ENCODE measurements around the gene VWC2L. TPM values are rescaled to one million over a fixed set of nuclear protein-coding genes. Genes with fewer than 3 reads are reported as not detected.

Gene VWC2L
- total and polyA plus RNA-seq, 2 donors (not counting 3 experiments of a cell fraction or from before 2014, with no cell fraction given), result not detected

- H3K9me1 ChIP-seq (replicated peaks; ENCODE audit: control insufficient read depth, extremely low read depth, insufficient read depth, low read length), result no peaks in the 10 kb centered on the region
- BruUV-seq (replicated peaks), result no TSS peak
These were observed 93.9 kb downstream of the VWC2L start for GRCh38 chr2:214504599-214505376.

More at GRCh38 chr2:214504599-214505376, 93.9 kb downstream of the VWC2L start:
- dilution Hi-C loops (cut with MboI; ENCODE audit: extremely low pct_ligation_motif_present, low sequenced_read_pairs), result no loop called here
- no peak for DNase-seq (ENCODE audit: low read depth, low spot score)
- CTCF ChIA-PET, result no interaction called here
- H3K9ac ChIP-seq (replicated peaks; ENCODE audit: extremely low read depth, insufficient read depth, low read length), result no peak overlapping the region
- no peaks in the 10 kb centered on the region for H4K20me1 ChIP-seq (replicated peaks; ENCODE audit: control insufficient read depth, extremely low read depth, insufficient read depth, low read length)
- no peaks in the 10 kb centered on the region for H3K36me3 ChIP-seq (ENCODE audit: control insufficient read depth in 2 of 2, extremely low read depth in 1 of 2, insufficient read depth in 2 of 2, low read length in 2 of 2)
- POLR2A ChIA-PET, result no interaction called here
- no peak for FAIRE-seq
- H3K4me2 ChIP-seq (ENCODE audit: insufficient read depth, low read length), result no peak overlapping the region
- no peak overlapping the region for H2AFZ ChIP-seq (ENCODE audit: low read depth, low read length)
- no peaks in the 10 kb centered on the region for H3K79me2 ChIP-seq (ENCODE audit: control insufficient read depth, insufficient read depth, low read length)
- H3K4me1 ChIP-seq (ENCODE audit: control insufficient read depth, extremely low read depth, insufficient read depth, low read length), result no peaks in the 10 kb centered on the region
- TF ChIP-seq JUN (IDR thresholded peaks at IDR 0.05; ENCODE audit: borderline replicate concordance, insufficient read depth, insufficient read length, low read depth) (no peak), POLR2A (IDR thresholded peaks at IDR 0.05; ENCODE audit: low read depth, low read length) (no peak), EZH2 (IDR thresholded peaks at IDR 0.05; ENCODE audit: borderline replicate concordance, low read depth, low read length, severe bottlenecking) (no peak), GATA2 (IDR thresholded peaks at IDR 0.05; ENCODE audit: insufficient read depth, insufficient read length, low read depth, low read length) (no peak), POLR2AphosphoS5 (IDR thresholded peaks at IDR 0.05; ENCODE audit: insufficient read depth, low read depth, low read length) (no peak), FOS (IDR thresholded peaks at IDR 0.05; ENCODE audit: borderline replicate concordance, insufficient read depth, low read length) (no peak), MYC (IDR thresholded peaks at IDR 0.05; ENCODE audit: low read depth, low read length) (no peak)
- TF ChIP-seq, protein P1, sequence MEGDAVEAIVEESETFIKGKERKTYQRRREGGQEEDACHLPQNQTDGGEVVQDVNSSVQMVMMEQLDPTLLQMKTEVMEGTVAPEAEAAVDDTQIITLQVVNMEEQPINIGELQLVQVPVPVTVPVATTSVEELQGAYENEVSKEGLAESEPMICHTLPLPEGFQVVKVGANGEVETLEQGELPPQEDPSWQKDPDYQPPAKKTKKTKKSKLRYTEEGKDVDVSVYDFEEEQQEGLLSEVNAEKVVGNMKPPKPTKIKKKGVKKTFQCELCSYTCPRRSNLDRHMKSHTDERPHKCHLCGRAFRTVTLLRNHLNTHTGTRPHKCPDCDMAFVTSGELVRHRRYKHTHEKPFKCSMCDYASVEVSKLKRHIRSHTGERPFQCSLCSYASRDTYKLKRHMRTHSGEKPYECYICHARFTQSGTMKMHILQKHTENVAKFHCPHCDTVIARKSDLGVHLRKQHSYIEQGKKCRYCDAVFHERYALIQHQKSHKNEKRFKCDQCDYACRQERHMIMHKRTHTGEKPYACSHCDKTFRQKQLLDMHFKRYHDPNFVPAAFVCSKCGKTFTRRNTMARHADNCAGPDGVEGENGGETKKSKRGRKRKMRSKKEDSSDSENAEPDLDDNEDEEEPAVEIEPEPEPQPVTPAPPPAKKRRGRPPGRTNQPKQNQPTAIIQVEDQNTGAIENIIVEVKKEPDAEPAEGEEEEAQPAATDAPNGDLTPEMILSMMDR (IDR thresholded peaks at IDR 0.05; ENCODE audit: extremely low read depth in 1 of 2, insufficient read depth in 1 of 2, low read depth in 1 of 2, low read length in 2 of 2), result no peak
- TF ChIP-seq, protein P2, sequence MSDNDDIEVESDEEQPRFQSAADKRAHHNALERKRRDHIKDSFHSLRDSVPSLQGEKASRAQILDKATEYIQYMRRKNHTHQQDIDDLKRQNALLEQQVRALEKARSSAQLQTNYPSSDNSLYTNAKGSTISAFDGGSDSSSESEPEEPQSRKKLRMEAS (IDR thresholded peaks at IDR 0.05; ENCODE audit: insufficient read depth, insufficient read length), result no peak
- H3K27me3 ChIP-seq (ENCODE audit: control insufficient read depth in 2 of 2, insufficient read depth in 2 of 2, low read length in 2 of 2), result no peaks in the 10 kb centered on the region
- H3K9me3 ChIP-seq (replicated peaks; ENCODE audit: control insufficient read depth, insufficient read depth, low read length), result no peaks in the 10 kb centered on the region
- intact Hi-C loops (cut with micrococcal nuclease), result no loop called here
- H3K4me3 ChIP-seq (replicated peaks in 1 of 3; ENCODE audit: insufficient read depth in 1 of 3, low read depth in 1 of 3, low read length in 3 of 3), result no peak overlapping the region
- no peak overlapping the region for H3K27ac ChIP-seq (ENCODE audit: insufficient read depth, low read depth, low read length)
